HEK293 (cell line): Measurements from ENCODE around the gene RNASEH1.

Source experiments
- CTCF ChIA-PET: fragments of 350-600 bp; formaldehyde crosslinking; extraction: SDS; loops from one replicate; lab custom pipeline; 2021; ENCODE audit warnings: antibody characterized with exemption; lab: Yijun Ruan, JAX
- POLR2A ChIA-PET: fragments of 300-600 bp; formaldehyde crosslinking; extraction: SDS; loops from one replicate; lab custom pipeline; 2020; ENCODE audit warnings: antibody characterized with exemption, inconsistent platforms; lab: Yijun Ruan, JAX
- H3K27ac ChIP-seq: fragments of 200-500 bp; sonication (Bioruptor generic); 2 replicates; pipeline ENCODE4 v1.5.1; 2014; ENCODE audit warnings: low read depth, low read length, control low read depth, inconsistent platforms; ENCODE audit errors: extremely low read depth
- H3K36me3 ChIP-seq, 2 experiments: fragments of 200-500 bp in 1 of 2; sonication (Bioruptor generic) in 1 of 2; 1 replicate in 1 of 2; 2 replicates in 1 of 2; pipeline ENCODE4 v1.5.1; 2014 to 2017; ENCODE audit warnings: inconsistent platforms in 2 of 2, low read length in 2 of 2; ENCODE audit not compliant: control insufficient read depth in 2 of 2, insufficient read depth in 1 of 2
- H3K4me1 ChIP-seq: fragments of 200-500 bp; sonication (Bioruptor generic); 2 replicates; pipeline ENCODE4 v1.5.1; 2014; ENCODE audit warnings: mild to moderate bottlenecking, low read length, inconsistent platforms; ENCODE audit not compliant: control insufficient read depth, insufficient read depth
- H3K4me3 ChIP-seq: 2 replicates; pipeline ENCODE4 v1.5.1; 2011; ENCODE audit warnings: low read depth, mild to moderate bottlenecking, control low read depth, low read length, moderate library complexity
- H3K9me3 ChIP-seq: fragments of 200-500 bp; sonication (Bioruptor generic); 2 replicates; pipeline ENCODE4 v1.5.1; 2014; ENCODE audit warnings: low read depth, low read length, inconsistent platforms; ENCODE audit not compliant: control insufficient read depth, insufficient read depth
- EGR2 ChIP-seq: fragments of 450-650 bp; formaldehyde crosslinking; IDR thresholded peaks from 2 replicates; pipeline ENCODE4 v1.5.1; 2016; ENCODE audit warnings: low read depth, missing biosample characterization, missing genetic modification characterization
- GLI4 ChIP-seq: fragments of 450-650 bp; formaldehyde crosslinking; IDR thresholded peaks from 2 replicates; pipeline ENCODE4 v1.5.1; 2016; ENCODE audit warnings: missing biosample characterization, missing genetic modification characterization
- PRDM6 ChIP-seq: fragments of 450-650 bp; formaldehyde crosslinking; IDR thresholded peaks from 2 replicates; pipeline ENCODE4 v1.5.1; 2017; ENCODE audit warnings: missing biosample characterization, missing genetic modification characterization
- ZBTB6 ChIP-seq: fragments of 450-650 bp; formaldehyde crosslinking; IDR thresholded peaks from 2 replicates; pipeline ENCODE4 v1.5.1; 2017; ENCODE audit warnings: missing biosample characterization, missing genetic modification characterization
- ZBTB7A ChIP-seq: fragments of 450-650 bp; formaldehyde crosslinking; IDR thresholded peaks from 2 replicates; pipeline ENCODE4 v1.5.1; 2016; ENCODE audit warnings: low read depth, missing biosample characterization, missing genetic modification characterization
- ZNF184 ChIP-seq: fragments of 450-650 bp; IDR thresholded peaks from 2 replicates; pipeline ENCODE4 v1.5.1; 2018; ENCODE audit warnings: missing biosample characterization, mild to moderate bottlenecking, missing genetic modification characterization
- ZNF23 ChIP-seq: fragments of 450-650 bp; formaldehyde crosslinking; IDR thresholded peaks from 2 replicates; pipeline ENCODE4 v1.5.1; 2016; ENCODE audit warnings: missing biosample characterization, missing genetic modification characterization, borderline replicate concordance
- ZNF266 ChIP-seq: fragments of 450-650 bp; formaldehyde crosslinking; IDR thresholded peaks from 2 replicates; pipeline ENCODE4 v1.5.1; 2016; ENCODE audit warnings: missing biosample characterization, missing genetic modification characterization, low read depth
- ZNF274 ChIP-seq, 2 experiments: fragments of 200-500 bp in 1 of 2; fragments of 450-650 bp in 1 of 2; sonication (Bioruptor generic) in 1 of 2; formaldehyde crosslinking in 1 of 2; IDR thresholded peaks; 2 replicates each; pipeline versions ENCODE4 v1.5.1 to v1.6.1; 2014 to 2016; ENCODE audit warnings: borderline replicate concordance in 1 of 2, inconsistent platforms in 1 of 2, low read length in 1 of 2, missing biosample characterization in 1 of 2, missing genetic modification characterization in 1 of 2
- ZNF280C ChIP-seq: fragments of 450-650 bp; formaldehyde crosslinking; IDR thresholded peaks from 2 replicates; pipeline ENCODE4 v1.5.1; 2016; ENCODE audit warnings: missing biosample characterization, missing genetic modification characterization
- ZNF398 ChIP-seq: fragments of 450-650 bp; formaldehyde crosslinking; IDR thresholded peaks from 2 replicates; pipeline ENCODE4 v1.5.1; 2017; ENCODE audit warnings: missing biosample characterization, missing genetic modification characterization
- ZNF473 ChIP-seq: fragments of 450-650 bp; formaldehyde crosslinking; IDR thresholded peaks from 2 replicates; pipeline ENCODE4 v1.5.1; 2017; ENCODE audit warnings: missing biosample characterization, missing genetic modification characterization
- ZNF488 ChIP-seq: fragments of 450-650 bp; formaldehyde crosslinking; IDR thresholded peaks from 2 replicates; pipeline ENCODE4 v1.5.1; 2016; ENCODE audit warnings: missing biosample characterization, missing genetic modification characterization
- ZNF529 ChIP-seq: fragments of 450-650 bp; formaldehyde crosslinking; IDR thresholded peaks from 2 replicates; pipeline ENCODE4 v1.5.1; 2017; ENCODE audit warnings: missing genetic modification characterization, missing biosample characterization; ENCODE audit not compliant: insufficient replicate concordance
- ZNF623 ChIP-seq: fragments of 450-650 bp; formaldehyde crosslinking; IDR thresholded peaks from 2 replicates; pipeline ENCODE4 v1.5.1; 2016; ENCODE audit warnings: missing biosample characterization, missing genetic modification characterization
- ZNF654 ChIP-seq: fragments of 450-650 bp; formaldehyde crosslinking; IDR thresholded peaks from 2 replicates; pipeline ENCODE4 v1.5.1; 2016; ENCODE audit warnings: low read depth, missing biosample characterization, missing genetic modification characterization
- ZNF658 ChIP-seq: fragments of 450-650 bp; formaldehyde crosslinking; IDR thresholded peaks from 2 replicates; pipeline ENCODE4; 2016; ENCODE audit warnings: missing biosample characterization, missing genetic modification characterization
- ZNF664 ChIP-seq: fragments of 450-650 bp; formaldehyde crosslinking; IDR thresholded peaks from 2 replicates; pipeline ENCODE4 v1.5.1; 2016; ENCODE audit warnings: missing biosample characterization, missing genetic modification characterization
- ZNF768 ChIP-seq: fragments of 450-650 bp; formaldehyde crosslinking; IDR thresholded peaks from 2 replicates; pipeline ENCODE4 v1.5.1; 2018; ENCODE audit warnings: missing biosample characterization, mild to moderate bottlenecking, missing genetic modification characterization
- ZNF776 ChIP-seq: fragments of 450-650 bp; formaldehyde crosslinking; IDR thresholded peaks from 2 replicates; pipeline ENCODE4 v1.5.0; 2017; ENCODE audit warnings: missing biosample characterization, missing genetic modification characterization, borderline replicate concordance
- ZNF791 ChIP-seq: fragments of 450-650 bp; formaldehyde crosslinking; IDR thresholded peaks from 2 replicates; pipeline ENCODE4 v1.5.1; 2016; ENCODE audit warnings: missing biosample characterization, missing genetic modification characterization
- ZNF837 ChIP-seq: fragments of 450-650 bp; formaldehyde crosslinking; IDR thresholded peaks from 2 replicates; pipeline ENCODE4 v1.5.1; 2016; ENCODE audit warnings: missing biosample characterization, missing genetic modification characterization
- ZNF843 ChIP-seq: fragments of 450-650 bp; formaldehyde crosslinking; IDR thresholded peaks from 2 replicates; pipeline ENCODE4 v1.5.1; 2016; ENCODE audit warnings: missing biosample characterization, missing genetic modification characterization
- ZSCAN30 ChIP-seq: fragments of 450-650 bp; IDR thresholded peaks from 2 replicates; pipeline ENCODE4 v1.5.1; 2018; ENCODE audit warnings: missing biosample characterization, mild to moderate bottlenecking, missing genetic modification characterization, moderate library complexity

The RNASEH1 gene

GRCh38 chr2:3588084-3588483, 30.0 kb upstream of the RNASEH1 start (continued):
- TF ChIP-seq ZNF488 (tag by site-specific recombination) (no peak), ZNF664 (tag by site-specific recombination) (no peak), ZNF837 (tag by site-specific recombination) (no peak), ZBTB6 (tag by site-specific recombination) (no peak), ZNF280C (no peak)

GRCh38 chr2:3587432-3587831, 29.3 kb upstream of the RNASEH1 start:
- H3K27ac ChIP-seq, result no peak overlapping the region
- CTCF ChIA-PET, result no interaction called here
- POLR2A ChIA-PET, result no interaction called here
- no peaks in the 10 kb centered on the region; the same call in 1 of the 2 replicates for H3K4me1 ChIP-seq
- no peaks in the 10 kb centered on the region for H3K9me3 ChIP-seq
- no peak for TF ChIP-seq ZNF768 (tag by site-specific recombination)
- no peak for TF ChIP-seq ZNF623 (tag by site-specific recombination)
- no peak for TF ChIP-seq ZNF654
- TF ChIP-seq ZNF266 (tag by site-specific recombination), result no peak
- no peak for TF ChIP-seq ZNF184 (tag by site-specific recombination)
- H3K4me3 ChIP-seq, result no peak overlapping the region
- peaks cover 6 to 26% of the 10 kb centered on the region in 2 experiments for H3K36me3 ChIP-seq

- ChIA-PET CTCF (no interaction called here), POLR2A (no interaction called here)
- Histone ChIP-seq H3K4me1 (no peaks in the 10 kb centered on the region; the same call in 1 of the 2 replicates), H3K9me3 (no peaks in the 10 kb centered on the region), H3K36me3 (peaks cover 6 to 27% of the 10 kb centered on the region in 2 experiments), H3K4me3 (no peak overlapping the region), H3K27ac (no peak overlapping the region)
- TF ChIP-seq ZNF776 (tag by site-specific recombination) (no peak), ZNF658 (no peak), ZSCAN30 (tag by site-specific recombination) (no peak), ZNF23 (tag by site-specific recombination) (no peak), EGR2 (no peak), ZNF843 (tag by site-specific recombination) (no peak), ZNF529 (no peak), ZBTB7A (tag by site-specific recombination) (no peak), ZNF274 (IDR thresholded peaks at IDR 0.05; ENCODE audit: low read length) (no peak), ZNF274 (tag by site-specific recombination; IDR thresholded peaks at IDR 0.05; ENCODE audit: borderline replicate concordance) (no peak), ZNF398 (no peak), PRDM6 (tag by site-specific recombination) (no peak), GLI4 (tag by site-specific recombination) (no peak), ZNF473 (no peak), ZNF791 (tag by site-specific recombination) (no peak)
These were observed 28.9 kb upstream of the RNASEH1 start for GRCh38 chr2:3587021-3587420.
